GM12874 (cell line): ENCODE results near the gene NANOS3.

ENCODE experiments used
- CTCF ChIP-seq: IDR thresholded peaks from 2 replicates; pipeline ENCODE4 v1.5.1; 2011; ENCODE audit warnings: low read depth, mild to moderate bottlenecking, control low read depth, low read length, moderate library complexity; ENCODE audit not compliant: insufficient read depth

Gene NANOS3

GRCh38 chr19:13873834-13874515, 3.0 kb upstream of the NANOS3 start:
- no peak for TF ChIP-seq CTCF

- no peak for TF ChIP-seq CTCF
Measured at GRCh38 chr19:13875824-13876223, 1.1 kb upstream of the NANOS3 start.

- no peak for TF ChIP-seq CTCF
Measured at GRCh38 chr19:13877303-13877702, 369 bp downstream of the NANOS3 start.

GRCh38 chr19:13880059-13881043, 3.4 kb downstream of the NANOS3 start:
- peak; percentile 98 for TF ChIP-seq CTCF

GRCh38 chr19:13881251-13881691, 4.3 kb downstream of the NANOS3 start:
- no peak for TF ChIP-seq CTCF

- no peak for TF ChIP-seq CTCF
Measured at GRCh38 chr19:13881692-13882418, 4.9 kb downstream of the NANOS3 start.

GRCh38 chr19:13882419-13882795, 5.5 kb downstream of the NANOS3 start:
- TF ChIP-seq CTCF = no peak
